Spleen (tissue), 11 donors: ENCODE results near the gene CNTNAP2. TPM values are rescaled to one million over a fixed set of nuclear protein-coding genes. Genes with fewer than 3 reads are reported as not detected.

Experiments
- DNase-seq: peaks from one replicate; pipeline ENCODE4 v3.0.0-alpha.2; 2020
- H3K27ac ChIP-seq, 8 donors: fragments of 200-600 bp; sonication (generic) in 7 of 8; 1 replicate in 4 of 8; 2 replicates in 4 of 8; pipeline versions ENCODE4 v1.5.0 to v1.8.0; 2016 to 2021; ENCODE audit warnings: inconsistent platforms in 4 of 8, mild to moderate bottlenecking in 4 of 8, moderate library complexity in 1 of 8
- H3K27me3 ChIP-seq, 7 donors: fragments of 200-600 bp; sonication (generic) in 6 of 7; replicated peaks in 1 of 7; 1 replicate in 4 of 7; 2 replicates in 3 of 7; pipeline versions ENCODE4 v1.5.0 to v1.8.0; 2016 to 2021; ENCODE audit warnings: inconsistent platforms in 3 of 7, mild to moderate bottlenecking in 1 of 7
- H3K36me3 ChIP-seq, 6 donors: fragments of 200-600 bp; sonication (generic) in 5 of 6; 1 replicate in 4 of 6; 2 replicates in 2 of 6; pipeline versions ENCODE4 v1.5.0 to v1.8.0; 2016 to 2021; ENCODE audit warnings: inconsistent platforms in 2 of 6
- H3K4me1 ChIP-seq, 6 donors: fragments of 200-600 bp; sonication (generic) in 5 of 6; 1 replicate in 3 of 6; 2 replicates in 3 of 6; pipeline versions ENCODE4 v1.5.0 to v1.8.0; 2016 to 2021; ENCODE audit warnings: inconsistent platforms in 3 of 6
- H3K4me3 ChIP-seq, 8 donors: fragments of 200-600 bp; sonication (generic) in 7 of 8; 1 replicate in 4 of 8; 2 replicates in 4 of 8; pipeline versions ENCODE4 v1.5.0 to v1.8.0; 2016 to 2021; ENCODE audit warnings: inconsistent platforms in 4 of 8, mild to moderate bottlenecking in 4 of 8, moderate library complexity in 2 of 8
- H3K9me3 ChIP-seq, 8 donors: fragments of 200-600 bp; sonication (generic) in 7 of 8; 1 replicate in 4 of 8; 2 replicates in 4 of 8; pipeline versions ENCODE4 v1.5.0 to v1.8.0; 2016 to 2021; ENCODE audit warnings: inconsistent platforms in 4 of 8
- CTCF ChIP-seq, 11 experiments: fragments of 200-600 bp in 7 of 11; fragments of 450-650 bp in 4 of 11; sonication (generic) in 4 of 11; IDR thresholded peaks in 8 of 11; conservative IDR thresholded peaks in 3 of 11; 1 replicate in 7 of 11; 2 replicates in 4 of 11; pipeline versions ENCODE4 v1.4.0 to v1.8.0; 2016 to 2021; ENCODE audit warnings: antibody characterized with exemption in 11 of 11, inconsistent platforms in 4 of 11, mild to moderate bottlenecking in 1 of 11
- POLR2A ChIP-seq, 3 donors: fragments of 450-650 bp; IDR thresholded peaks; one replicate each; pipeline ENCODE4 v1.5.1; 2017; ENCODE audit warnings: antibody characterized with exemption in 3 of 3, mild to moderate bottlenecking in 1 of 3
- POLR2AphosphoS5 ChIP-seq, 3 donors: sonication (generic); formaldehyde crosslinking; IDR thresholded peaks; one replicate each; pipeline ENCODE4 v1.5.1; 2017; ENCODE audit warnings: antibody characterized with exemption in 3 of 3
- WGBS, 5 donors: extraction: QIAGEN DNeasy Blood & Tissue Kit in 3 of 5; methylation state at CpG; one replicate each; pipeline versions ENCODE4 v1.1.5 to v1.1.7; 2013 to 2018; 5-methylcytosine and 5-hydroxymethylcytosine counted together
- intact Hi-C: fragments of 100-400 bp; cut with DNase I; formaldehyde crosslinking; loops from one replicate; pipeline ENCODE4 v1.15.0; 2023; ENCODE audit warnings: low total_unique reads
- polyA plus RNA-seq, 3 donors: library from polyadenylated mRNA; stranded (reverse); fragments of 200-250 nt; gene quantifications; one replicate each; pipeline ENCODE4 v1.2.1, GENCODE V29; 2013
- total RNA-seq, 7 donors: library from RNA; depleted of rRNA in 3 of 7; stranded (reverse); fragments of >200 nt in 3 of 7; fragmentation: NEBNext Ultra II Directional in 4 of 7; extraction: Animal tissue kit (Norgen Biotek cat#: 25700) in 4 of 7; gene quantifications; one replicate each; pipeline versions ENCODE4 v1.1.0 to v1.2.1, GENCODE V29; 2016 to 2021
- donor health status: healthy with polysubstance abuse.
- donor health status: DM: no; HTN: no; CAD: no; lungs with moderate emphysema.
- donor health status: DM: no; HTN: no; CAD: no.
- donor health status: Bipolar disorder and iron deficiency.
- donor health status: healthy.
- donor health status: DM: no; HTN: no; CAD: no.
- donor health status: DM: yes; HTN: yes; CAD: no.

The CNTNAP2 gene
- total and polyA plus RNA-seq, 10 donors, result 0.13 to 2.0 (median 0.82) TPM

- WGBS, 5 donors, result 81 to 89% (median 84%) methylated on average over 4 of the region's 4 CpGs
- Histone ChIP-seq H3K9me3 (peaks cover 0 to 11% (median 0%) of the 10 kb centered on the region in 8 donors), H3K36me3 (no peaks in the 10 kb centered on the region), H3K27ac (no peak overlapping the region), H3K4me3 (no peak overlapping the region), H3K4me1 (no peaks in the 10 kb centered on the region), H3K27me3 (no peaks in the 10 kb centered on the region)
- no peak for DNase-seq
- no peak for TF ChIP-seq POLR2A (IDR thresholded peaks at IDR 0.05)
- intact Hi-C loops, result no loop called here
Observed at GRCh38 chr7:147405621-147406020, 1289.0 kb downstream of the CNTNAP2 start.

- Histone ChIP-seq H3K27me3 (no peaks in the 10 kb centered on the region), H3K36me3 (no peaks in the 10 kb centered on the region), H3K4me1 (no peaks in the 10 kb centered on the region), H3K9me3 (peaks cover 0 to 11% (median 0%) of the 10 kb centered on the region in 8 donors), H3K4me3 (no peak overlapping the region), H3K27ac (no peak overlapping the region)
- intact Hi-C loops, result no loop called here
- 19 to 78% (median 50%) methylated on average over 3 of the region's 3 CpGs for WGBS, 5 donors
- DNase-seq, result no peak
- no peak for TF ChIP-seq POLR2A (IDR thresholded peaks at IDR 0.05)
Observed at GRCh38 chr7:147406521-147407135, 1290.0 kb downstream of the CNTNAP2 start.

- no peaks in the 10 kb centered on the region for H3K4me1 ChIP-seq
- intact Hi-C loops, result no loop called here
- DNase-seq, result no peak
- peaks cover 0 to 15% (median 0%) of the 10 kb centered on the region in 8 donors for H3K9me3 ChIP-seq
- no peaks in the 10 kb centered on the region for H3K27me3 ChIP-seq
- H3K36me3 ChIP-seq, result no peaks in the 10 kb centered on the region
- no peak overlapping the region for H3K27ac ChIP-seq
- TF ChIP-seq CTCF (IDR thresholded peaks at IDR 0.05 in 8 of 11, conservative IDR thresholded peaks at IDR 0.05 in 3 of 11), result no peak
- TF ChIP-seq POLR2A (IDR thresholded peaks at IDR 0.05), result no peak
- TF ChIP-seq POLR2AphosphoS5 (IDR thresholded peaks at IDR 0.05), result no peak
- H3K4me3 ChIP-seq, result no peak overlapping the region
Observed at GRCh38 chr7:147411096-147411495, 1294.5 kb downstream of the CNTNAP2 start.

GRCh38 chr7:147412109-147412508 lies 1295.5 kb downstream of the CNTNAP2 start:
- 49 to 64% (median 50%) methylated on average over 2 of the region's 2 CpGs for whole genome bisulfite sequencing, 5 donors
- TF ChIP-seq POLR2A (IDR thresholded peaks at IDR 0.05) (no peak), CTCF (IDR thresholded peaks at IDR 0.05 in 8 of 11, conservative IDR thresholded peaks at IDR 0.05 in 3 of 11) (no peak), POLR2AphosphoS5 (IDR thresholded peaks at IDR 0.05) (no peak)
- no peaks in the 10 kb centered on the region for H3K36me3 ChIP-seq
- no peaks in the 10 kb centered on the region for H3K4me1 ChIP-seq
- H3K4me3 ChIP-seq, result no peak overlapping the region
- H3K27ac ChIP-seq, result peak overlapping the region in 1 of 8 donors; percentile 13
- no peaks in the 10 kb centered on the region for H3K27me3 ChIP-seq
- no peak for DNase-seq
- intact Hi-C loops, result no loop called here
- peaks cover 0 to 15% (median 0%) of the 10 kb centered on the region in 8 donors for H3K9me3 ChIP-seq

DNA sequence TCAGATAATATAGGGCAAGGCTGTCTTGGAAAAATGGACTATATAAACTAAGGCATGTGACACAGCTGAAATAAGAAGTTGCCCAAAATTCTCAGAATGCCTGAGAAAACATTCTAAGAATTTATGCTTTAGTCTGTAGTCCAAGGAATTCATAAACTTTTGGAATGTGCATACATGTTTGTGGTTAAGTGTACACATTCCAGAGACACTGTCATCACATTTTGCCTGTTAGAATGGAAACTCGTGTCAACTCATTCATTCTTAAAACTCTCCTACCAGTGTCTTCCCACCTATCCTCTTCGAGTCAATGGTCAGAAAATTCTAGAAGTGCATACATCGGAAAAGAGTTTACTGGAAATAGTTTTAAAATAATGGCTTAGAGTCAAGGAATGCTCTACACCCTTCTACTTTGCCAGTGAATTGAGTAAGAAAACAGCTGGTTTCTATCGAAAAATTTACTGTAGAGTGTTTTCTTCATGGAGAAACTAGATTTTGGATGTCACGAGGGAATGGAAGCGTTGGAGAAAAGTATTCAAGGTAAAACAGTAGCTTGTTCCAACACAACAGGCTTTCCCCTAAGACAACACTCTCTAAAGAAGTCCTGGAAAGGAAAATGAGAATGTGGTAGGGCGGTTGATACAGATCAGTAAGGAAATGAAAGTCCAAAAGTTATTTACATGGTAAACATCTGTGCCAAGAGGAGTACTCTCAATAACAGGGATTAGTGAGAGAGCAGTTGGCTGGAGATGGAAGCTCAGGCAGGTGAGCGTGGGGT lies 1296.4 kb downstream of the CNTNAP2 start:
- no peaks in the 10 kb centered on the region for H3K4me1 ChIP-seq
- peak overlapping the region in 1 of 8 donors; percentile 10 for H3K27ac ChIP-seq
- no peak overlapping the region for H3K4me3 ChIP-seq
- intact Hi-C loops, result no loop called here
- no peak for DNase-seq
- TF ChIP-seq CTCF (IDR thresholded peaks at IDR 0.05 in 8 of 11, conservative IDR thresholded peaks at IDR 0.05 in 3 of 11) (no peak), POLR2AphosphoS5 (IDR thresholded peaks at IDR 0.05) (no peak), POLR2A (IDR thresholded peaks at IDR 0.05) (no peak)
- no peaks in the 10 kb centered on the region for H3K36me3 ChIP-seq
- WGBS, 5 donors, result 61 to 75% (median 72%) methylated on average over 8 of the region's 8 CpGs
- H3K27me3 ChIP-seq, result no peaks in the 10 kb centered on the region
- peaks cover 0 to 12% (median 0%) of the 10 kb centered on the region in 8 donors for H3K9me3 ChIP-seq
